Stomach smooth muscle (tissue), 2 donors: ENCODE measurements around the gene HES6.
"Not testable (repeated sequence)": the region's sequence is repeated elsewhere in the genome, so short reads cannot be mapped to it uniquely, and the experiment has no call there.

Source experiments
- H3K27ac ChIP-seq: one replicate; pipeline ENCODE4 v1.7.0; 2013; ENCODE audit warnings: mild to moderate bottlenecking, low read length, inconsistent platforms
- H3K27me3 ChIP-seq, 2 donors: one replicate each; pipeline ENCODE4 v1.7.0; 2013; ENCODE audit warnings: low read length in 2 of 2; ENCODE audit not compliant: insufficient read depth in 2 of 2, control insufficient read depth in 1 of 2
- H3K36me3 ChIP-seq, 2 donors: one replicate each; pipeline ENCODE4 v1.7.0; 2013; ENCODE audit warnings: low read length in 2 of 2; ENCODE audit not compliant: control insufficient read depth in 2 of 2, insufficient read depth in 2 of 2
- H3K4me1 ChIP-seq: one replicate; pipeline ENCODE4 v1.7.0; 2013; ENCODE audit warnings: low read length; ENCODE audit not compliant: control insufficient read depth, insufficient read depth
- H3K4me3 ChIP-seq, 2 donors: one replicate each; pipeline ENCODE4 v1.7.0; 2013; ENCODE audit warnings: low read length in 2 of 2
- H3K9ac ChIP-seq, 2 donors: one replicate each; pipeline ENCODE4 v1.7.0; 2013; ENCODE audit warnings: low read length in 2 of 2, mild to moderate bottlenecking in 1 of 2
- H3K9me3 ChIP-seq, 2 donors: one replicate each; pipeline ENCODE4 v1.7.0; 2013; ENCODE audit warnings: low read length in 2 of 2; ENCODE audit not compliant: control insufficient read depth in 2 of 2
- donor health status: healthy.
- donor health status: Pancreatic carcinoma.

HES6 gene

GRCh38 chr2:238284802-238285515, 45.1 kb upstream of the HES6 start:
- Histone ChIP-seq H3K27ac (peak overlapping the region; percentile 98), H3K9me3 (no peaks in the 10 kb centered on the region), H3K9ac (peak overlapping the region; percentile 46 to 64), H3K36me3 (no peaks in the 10 kb centered on the region), H3K4me3 (peak overlapping the region; percentile 51 to 97), H3K4me1 (peaks cover 62% of the 10 kb centered on the region), H3K27me3 (no peaks in the 10 kb centered on the region)

GRCh38 chr2:238282861-238283738, 43.3 kb upstream of the HES6 start:
- H3K27me3 ChIP-seq: no peaks in the 10 kb centered on the region
- no peaks in the 10 kb centered on the region for H3K9me3 ChIP-seq
- no peaks in the 10 kb centered on the region for H3K36me3 ChIP-seq
- H3K27ac ChIP-seq: peak overlapping the region; percentile 31
- H3K9ac ChIP-seq: no peak overlapping the region
- H3K4me1 ChIP-seq: peaks cover 65% of the 10 kb centered on the region
- peak overlapping the region in 1 of 2 donors; percentile 3 for H3K4me3 ChIP-seq

- H3K4me1 ChIP-seq: peaks cover 57% of the 10 kb centered on the region
- H3K9ac ChIP-seq: no peak overlapping the region
- H3K27ac ChIP-seq: no peak overlapping the region
Measured at GRCh38 chr2:238281826-238282480, 42.1 kb upstream of the HES6 start.

DNA sequence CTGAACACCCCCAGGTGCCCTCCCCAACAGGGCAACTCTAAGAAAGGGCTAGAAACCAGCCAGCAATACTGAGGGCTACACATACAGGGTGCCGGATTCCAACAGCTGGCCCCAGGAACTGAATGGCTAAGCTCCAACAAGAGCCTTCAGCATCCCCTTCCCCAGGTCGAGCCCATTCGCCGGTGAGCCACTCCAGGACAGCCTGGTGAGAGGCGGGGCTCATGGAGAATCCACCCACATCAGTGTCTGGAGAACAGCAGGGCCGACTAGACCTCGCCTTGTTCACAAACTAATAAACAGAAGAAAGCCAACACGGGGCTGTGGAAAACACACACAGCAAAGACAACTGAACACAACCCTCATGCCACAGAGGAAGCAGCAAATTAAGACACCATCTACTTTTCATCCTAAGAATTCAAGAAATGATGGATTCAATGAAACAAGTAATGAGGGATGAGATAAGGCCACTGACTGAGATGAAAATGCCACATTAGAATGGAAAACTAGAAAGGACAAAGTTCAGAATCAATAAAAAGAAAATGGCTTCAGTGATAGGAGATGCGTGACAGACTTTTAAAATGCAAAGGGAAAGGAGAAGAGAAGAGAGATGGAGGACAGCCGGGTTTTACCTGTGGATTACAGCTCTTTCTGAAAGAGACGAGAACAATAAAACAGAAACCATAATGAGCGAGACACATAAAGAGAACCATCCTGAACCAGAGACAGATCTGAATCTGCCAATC, 40.4 kb upstream of the HES6 start:
- H3K4me3 ChIP-seq: no peak overlapping the region
- H3K9ac ChIP-seq: no peak overlapping the region
- no peaks in the 10 kb centered on the region for H3K9me3 ChIP-seq
- H3K4me1 ChIP-seq: peaks cover 40% of the 10 kb centered on the region
- H3K27me3 ChIP-seq: no peaks in the 10 kb centered on the region
- H3K27ac ChIP-seq: no peak overlapping the region
- H3K36me3 ChIP-seq: peaks cover 19% of the 10 kb centered on the region in 2 donors

More at GRCh38 chr2:238281826-238282480, 42.1 kb upstream of the HES6 start:
- no peaks in the 10 kb centered on the region for H3K27me3 ChIP-seq
- H3K36me3 ChIP-seq: peaks cover 4 to 5% of the 10 kb centered on the region in 2 donors
- no peaks in the 10 kb centered on the region for H3K9me3 ChIP-seq
- H3K4me3 ChIP-seq: no peak overlapping the region

DNA sequence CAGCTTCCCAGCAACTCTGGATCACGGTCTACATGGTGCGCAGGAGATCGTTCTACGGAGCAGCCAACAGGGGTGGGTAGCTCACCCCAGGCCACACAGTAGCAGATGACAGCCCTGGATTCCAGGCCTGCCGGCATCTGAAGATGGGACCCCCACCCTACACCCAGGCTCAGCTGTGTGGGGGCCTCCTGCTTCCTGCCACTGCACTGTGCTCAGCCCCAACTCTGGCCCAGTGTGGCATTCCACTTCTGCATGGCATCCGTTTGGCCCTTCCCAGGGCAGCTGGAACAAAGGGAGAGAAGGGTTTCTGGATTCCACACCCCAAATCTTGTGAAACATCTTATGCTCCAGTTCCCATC, 39.5 kb upstream of the HES6 start:
- H3K9ac ChIP-seq: no peak overlapping the region
- H3K9me3 ChIP-seq: no peaks in the 10 kb centered on the region
- no peak overlapping the region for H3K4me3 ChIP-seq
- H3K4me1 ChIP-seq: peaks cover 31% of the 10 kb centered on the region
- no peak overlapping the region for H3K27ac ChIP-seq
- no peaks in the 10 kb centered on the region for H3K27me3 ChIP-seq
- H3K36me3 ChIP-seq: peaks cover 29% of the 10 kb centered on the region in 2 donors

DNA sequence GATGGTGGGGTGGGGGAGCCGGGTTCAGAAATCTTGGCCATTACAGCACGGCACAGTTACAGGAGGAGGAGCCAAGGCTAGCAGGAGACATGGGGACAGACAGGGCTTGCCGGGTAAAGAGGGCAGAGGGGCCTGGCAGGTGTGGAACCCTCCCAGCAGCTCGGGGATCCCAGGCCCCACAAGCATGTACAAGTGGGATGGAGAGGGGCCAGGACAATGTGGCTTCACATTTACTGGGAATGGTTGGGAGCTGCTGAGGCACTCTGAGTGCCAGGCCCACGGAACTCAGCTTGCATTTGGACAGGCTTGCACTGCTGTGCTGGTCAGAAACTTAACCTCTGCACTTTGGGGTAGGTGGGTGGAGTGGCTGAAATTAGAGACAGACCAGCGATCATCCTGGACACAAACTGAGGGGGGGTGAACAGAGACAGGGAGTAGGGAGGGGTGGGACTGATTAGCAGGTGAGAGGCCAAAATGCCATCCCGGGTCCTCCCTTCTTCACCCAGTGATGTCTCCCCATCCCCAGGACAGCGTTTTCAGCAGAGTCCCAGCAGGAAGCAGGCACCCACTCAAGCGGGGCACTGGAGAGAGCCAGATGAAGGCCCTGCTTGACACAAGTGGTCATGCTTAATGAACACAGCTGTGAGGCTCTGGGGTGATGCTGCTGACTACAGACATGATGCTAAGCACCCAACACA, 38.9 kb upstream of the HES6 start:
- Histone ChIP-seq H3K9ac (no peak overlapping the region), H3K27me3 (no peaks in the 10 kb centered on the region), H3K36me3 (peaks cover 32 to 34% of the 10 kb centered on the region in 2 donors), H3K4me3 (no peak overlapping the region), H3K9me3 (no peaks in the 10 kb centered on the region), H3K27ac (no peak overlapping the region), H3K4me1 (peaks cover 31% of the 10 kb centered on the region)

GRCh38 chr2:238277695-238278094, 37.9 kb upstream of the HES6 start:
- no peak overlapping the region for H3K4me3 ChIP-seq
- H3K36me3 ChIP-seq: peaks cover 38 to 42% of the 10 kb centered on the region in 2 donors
- H3K9ac ChIP-seq: no peak overlapping the region
- no peaks in the 10 kb centered on the region for H3K9me3 ChIP-seq
- H3K4me1 ChIP-seq: peaks cover 20% of the 10 kb centered on the region
- H3K27ac ChIP-seq: no peak overlapping the region
- no peaks in the 10 kb centered on the region for H3K27me3 ChIP-seq

- H3K9ac ChIP-seq: no peak overlapping the region
- peaks cover 63 to 72% of the 10 kb centered on the region in 2 donors for H3K36me3 ChIP-seq
- no peak overlapping the region for H3K27ac ChIP-seq
Measured at GRCh38 chr2:238274152-238274865, 34.5 kb upstream of the HES6 start.

GRCh38 chr2:238273433-238273832, 33.6 kb upstream of the HES6 start:
- H3K36me3 ChIP-seq: peaks cover 65 to 79% of the 10 kb centered on the region in 2 donors

More at GRCh38 chr2:238274152-238274865, 34.5 kb upstream of the HES6 start:
- Histone ChIP-seq H3K9me3 (no peaks in the 10 kb centered on the region), H3K4me1 (peaks cover 14% of the 10 kb centered on the region), H3K27me3 (no peaks in the 10 kb centered on the region), H3K4me3 (no peak overlapping the region)

More at GRCh38 chr2:238273433-238273832, 33.6 kb upstream of the HES6 start:
- H3K27me3 ChIP-seq, H3K4me1 ChIP-seq, H3K27ac ChIP-seq, H3K9me3 ChIP-seq, H3K4me3 ChIP-seq, H3K9ac ChIP-seq: not testable (repeated sequence)
